Hepatocyte (in vitro differentiated cells): ENCODE data around the gene SBNO2. TPM values are rescaled to one million over a fixed set of nuclear protein-coding genes. Genes with fewer than 3 reads are reported as not detected.

Experiments
- DNase-seq: peaks from one replicate; pipeline ENCODE4 v3.0.0-alpha.2; 2016; ENCODE audit warnings: low spot score
- H2AFZ ChIP-seq: fragments of 200-600 bp; sonication (generic); 2 replicates; pipeline ENCODE4 v1.6.0; 2016; ENCODE audit warnings: antibody characterized with exemption, mild to moderate bottlenecking
- H3K27ac ChIP-seq: fragments of 200-600 bp; sonication (generic); 2 replicates; pipeline ENCODE4 v1.5.1; 2016; ENCODE audit warnings: mild to moderate bottlenecking
- H3K27me3 ChIP-seq: fragments of 200-600 bp; sonication (generic); 2 replicates; pipeline ENCODE4 v1.6.1; 2016
- H3K36me3 ChIP-seq: fragments of 200-600 bp; sonication (generic); replicated peaks from 2 replicates; pipeline ENCODE4 v1.5.1; 2016; ENCODE audit warnings: low read depth; ENCODE audit not compliant: insufficient read depth
- H3K4me1 ChIP-seq: fragments of 200-600 bp; sonication (generic); 2 replicates; pipeline ENCODE4 v1.5.1; 2016; ENCODE audit warnings: mild to moderate bottlenecking, moderate library complexity; ENCODE audit not compliant: insufficient read depth
- H3K4me2 ChIP-seq: fragments of 200-600 bp; sonication (generic); 2 replicates; pipeline ENCODE4 v1.6.0; 2016
- H3K4me3 ChIP-seq: fragments of 200-600 bp; sonication (generic); 2 replicates; pipeline ENCODE4 v1.5.1; 2016; ENCODE audit warnings: mild to moderate bottlenecking
- H3K79me2 ChIP-seq: fragments of 200-600 bp; sonication (generic); 2 replicates; pipeline ENCODE4 v1.6.0; 2017; ENCODE audit warnings: mild to moderate bottlenecking
- H3K9me2 ChIP-seq: fragments of 200-600 bp; sonication (generic); replicated peaks from 2 replicates; pipeline ENCODE4 v1.6.0; 2017; ENCODE audit warnings: mild to moderate bottlenecking; ENCODE audit not compliant: insufficient read depth
- H3K9me3 ChIP-seq: fragments of 200-600 bp; sonication (generic); 2 replicates; pipeline ENCODE4 v1.5.1; 2016; ENCODE audit warnings: low read depth, mild to moderate bottlenecking
- H4K20me1 ChIP-seq: fragments of 200-600 bp; sonication (generic); 2 replicates; pipeline ENCODE4 v1.6.0; 2016; ENCODE audit warnings: mild to moderate bottlenecking; ENCODE audit not compliant: insufficient read depth, poor library complexity, severe bottlenecking
- EZH2 ChIP-seq: fragments of 200-600 bp; sonication (generic); IDR thresholded peaks from 2 replicates; pipeline ENCODE4 v1.6.1; 2016; ENCODE audit warnings: antibody characterized with exemption, mild to moderate bottlenecking, borderline replicate concordance
- EZH2phosphoT487 ChIP-seq: fragments of 200-600 bp; sonication (generic); IDR thresholded peaks from one replicate; pipeline ENCODE4 v1.6.1; 2018; ENCODE audit warnings: antibody characterized with exemption, mild to moderate bottlenecking, low read depth, moderate library complexity; ENCODE audit not compliant: unreplicated experiment, severe bottlenecking
- WGBS: methylation state at CpG from one replicate; pipeline ENCODE4 v1.1.6; 2016; ENCODE audit warnings: low lambda C conversion rate; ENCODE audit errors: missing lambda C conversion rate; 5-methylcytosine and 5-hydroxymethylcytosine counted together
- polyA plus RNA-seq: library from polyadenylated mRNA; unstranded; fragments of >200 nt; fragmentation: Nextera tagmentation; extraction: Ambion mirVana; gene quantifications from 2 replicates; pipeline ENCODE4 v1.2.1, GENCODE V29; 2016
- total RNA-seq: library from RNA; depleted of rRNA; stranded (reverse); fragments of >200 nt; gene quantifications from 2 replicates; pipeline ENCODE4 v1.2.3, GENCODE V29; 2014
- TF ChIP-seq, protein P1 (sequence below): fragments of 200-600 bp; sonication (generic); IDR thresholded peaks from 2 replicates; pipeline ENCODE4 v1.5.1; 2016; ENCODE audit warnings: antibody characterized with exemption, mild to moderate bottlenecking; ENCODE audit not compliant: poor library complexity

The SBNO2 gene
- total and polyA plus RNA-seq, 2 experiments from 2014 or later, result 12.7 to 15.6 TPM

DNA sequence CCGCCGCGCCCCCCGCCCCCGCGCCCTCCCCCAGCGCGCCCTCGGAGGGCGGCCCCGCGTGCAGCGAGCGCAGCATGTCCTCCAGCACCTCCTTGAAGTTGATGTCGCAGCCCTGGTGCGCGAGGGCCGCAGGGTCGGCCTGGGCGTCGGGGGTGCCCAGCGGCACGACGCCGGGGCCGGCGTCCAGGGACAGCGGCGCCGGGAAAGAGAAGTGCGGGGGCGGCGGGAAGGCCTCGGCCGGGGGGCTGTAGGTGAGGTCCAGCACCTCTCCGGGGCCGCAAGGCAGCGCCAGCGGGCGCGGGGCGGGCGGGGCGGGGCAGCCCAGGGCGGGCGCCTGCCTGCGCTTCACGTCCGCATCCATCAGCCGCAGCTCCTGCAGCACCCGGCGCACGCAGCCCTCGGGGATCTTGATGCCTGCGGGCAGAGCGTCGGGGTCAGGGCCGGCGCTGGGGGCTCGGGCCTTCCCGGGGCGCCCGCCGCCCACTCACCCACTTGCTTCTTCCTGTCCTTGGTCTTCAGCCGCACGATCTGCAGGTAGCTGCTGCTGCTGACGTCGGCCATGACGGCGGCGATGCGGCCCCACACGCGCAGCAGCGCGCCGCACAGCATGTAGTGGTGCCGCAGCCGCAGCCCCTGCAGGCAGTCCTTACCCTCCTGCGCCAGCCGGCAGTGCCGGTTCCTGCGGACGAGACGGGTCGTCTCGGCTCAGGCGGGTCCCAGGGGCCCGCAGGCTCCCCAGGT lies 65.6 kb downstream of the SBNO2 start:
- Histone ChIP-seq H3K27me3 (no peaks in the 10 kb centered on the region), H3K4me1 (peaks cover 10% of the 10 kb centered on the region), H3K9me2 (no peaks in the 10 kb centered on the region), H3K79me2 (peaks cover 24% of the 10 kb centered on the region), H4K20me1 (peaks cover 19% of the 10 kb centered on the region), H3K9me3 (no peaks in the 10 kb centered on the region), H3K4me3 (no peak overlapping the region), H3K36me3 (no peaks in the 10 kb centered on the region), H2AFZ (no peak overlapping the region), H3K4me2 (no peak overlapping the region), H3K27ac (no peak overlapping the region)
- DNase-seq, result no peak
- TF ChIP-seq EZH2phosphoT487, result no peak
- no peak for TF ChIP-seq EZH2
- TF ChIP-seq, protein P1, sequence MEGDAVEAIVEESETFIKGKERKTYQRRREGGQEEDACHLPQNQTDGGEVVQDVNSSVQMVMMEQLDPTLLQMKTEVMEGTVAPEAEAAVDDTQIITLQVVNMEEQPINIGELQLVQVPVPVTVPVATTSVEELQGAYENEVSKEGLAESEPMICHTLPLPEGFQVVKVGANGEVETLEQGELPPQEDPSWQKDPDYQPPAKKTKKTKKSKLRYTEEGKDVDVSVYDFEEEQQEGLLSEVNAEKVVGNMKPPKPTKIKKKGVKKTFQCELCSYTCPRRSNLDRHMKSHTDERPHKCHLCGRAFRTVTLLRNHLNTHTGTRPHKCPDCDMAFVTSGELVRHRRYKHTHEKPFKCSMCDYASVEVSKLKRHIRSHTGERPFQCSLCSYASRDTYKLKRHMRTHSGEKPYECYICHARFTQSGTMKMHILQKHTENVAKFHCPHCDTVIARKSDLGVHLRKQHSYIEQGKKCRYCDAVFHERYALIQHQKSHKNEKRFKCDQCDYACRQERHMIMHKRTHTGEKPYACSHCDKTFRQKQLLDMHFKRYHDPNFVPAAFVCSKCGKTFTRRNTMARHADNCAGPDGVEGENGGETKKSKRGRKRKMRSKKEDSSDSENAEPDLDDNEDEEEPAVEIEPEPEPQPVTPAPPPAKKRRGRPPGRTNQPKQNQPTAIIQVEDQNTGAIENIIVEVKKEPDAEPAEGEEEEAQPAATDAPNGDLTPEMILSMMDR, result no peak
- 98% methylated on average over 41 of the region's 89 CpGs for WGBS

DNA sequence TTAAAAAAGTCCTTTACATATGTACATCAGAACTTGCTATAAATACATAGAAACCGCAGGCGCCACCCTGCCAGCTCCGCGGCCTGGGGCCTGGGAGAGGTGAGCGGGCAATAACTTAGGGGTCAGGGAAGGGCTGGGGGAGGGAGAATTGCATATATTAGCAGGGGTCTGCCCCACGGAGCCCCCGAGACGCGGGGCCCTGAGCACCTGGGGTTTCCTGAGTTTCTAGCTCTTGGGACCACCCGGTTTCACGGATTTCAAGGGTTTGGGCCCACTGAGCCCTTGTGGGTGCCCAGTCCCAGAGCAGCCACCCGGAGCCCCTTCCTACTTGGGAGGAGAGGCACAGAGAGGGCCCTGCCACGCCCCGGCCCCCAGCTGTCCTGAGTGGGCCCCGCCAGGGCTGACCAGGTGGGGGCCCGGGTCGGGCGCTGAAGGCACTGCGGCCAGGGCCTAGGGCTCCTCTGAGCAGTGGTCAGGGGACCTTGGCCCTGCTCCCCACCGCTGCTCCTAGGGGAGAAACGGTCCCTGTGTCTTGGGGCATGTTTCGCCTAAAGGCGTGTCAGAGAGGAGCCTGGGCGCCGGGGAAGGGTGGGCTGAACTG lies 66.3 kb downstream of the SBNO2 start:
- Histone ChIP-seq H3K36me3 (no peaks in the 10 kb centered on the region), H3K4me3 (no peak overlapping the region), H3K9me2 (no peaks in the 10 kb centered on the region), H3K79me2 (peaks cover 24% of the 10 kb centered on the region), H3K4me2 (no peak overlapping the region), H3K4me1 (peaks cover 17% of the 10 kb centered on the region), H3K27me3 (no peaks in the 10 kb centered on the region), H3K9me3 (no peaks in the 10 kb centered on the region), H4K20me1 (peaks cover 19% of the 10 kb centered on the region), H3K27ac (no peak overlapping the region), H2AFZ (no peak overlapping the region)
- no peak for DNase-seq
- WGBS, result 95% methylated on average over 14 of the region's 25 CpGs
- TF ChIP-seq, protein P1, result no peak
- TF ChIP-seq EZH2phosphoT487, result no peak
- no peak for TF ChIP-seq EZH2

DNA sequence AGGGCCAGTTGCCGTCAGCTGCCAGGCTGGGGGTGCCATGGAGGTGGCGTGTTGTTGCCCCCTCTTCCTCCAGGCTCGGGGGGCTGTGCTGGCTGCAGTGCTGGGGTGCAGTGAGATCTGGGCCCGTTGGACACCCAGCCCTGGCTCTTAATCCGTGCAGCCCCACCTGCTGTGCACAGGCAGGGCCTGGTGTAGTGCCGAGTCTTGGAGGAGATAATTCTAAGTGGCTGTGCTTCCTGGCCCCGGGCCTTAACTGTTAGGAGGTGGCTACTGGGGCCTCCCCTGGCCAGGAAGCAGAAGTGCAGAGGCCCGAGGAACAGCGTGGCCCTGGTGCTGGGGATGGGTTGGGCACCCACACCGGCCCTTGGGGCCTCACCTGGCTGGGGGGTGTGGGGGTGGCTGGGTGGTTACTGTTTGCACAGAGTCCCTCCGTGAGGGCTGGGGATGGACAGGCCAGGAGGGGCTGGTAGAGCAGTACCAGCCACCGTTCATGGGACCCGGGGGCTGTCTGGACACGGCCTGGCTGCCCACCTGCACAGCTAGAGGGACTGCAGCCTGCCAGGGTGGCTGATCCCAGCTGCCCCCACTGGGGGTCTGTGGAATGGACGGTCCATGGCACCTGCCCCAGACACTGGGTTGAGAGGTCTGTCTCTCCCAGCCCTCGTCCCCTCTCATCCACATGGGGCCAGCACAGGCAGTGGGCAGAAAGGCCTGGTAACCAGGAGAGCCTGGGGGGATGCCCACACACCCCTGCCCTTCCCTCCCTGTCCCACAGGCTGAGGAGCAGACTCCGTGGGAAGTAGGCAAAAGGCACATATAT lies 67.0 kb downstream of the SBNO2 start:
- Histone ChIP-seq H3K4me1 (peaks cover 22% of the 10 kb centered on the region), H3K79me2 (peaks cover 24% of the 10 kb centered on the region), H3K27ac (no peak overlapping the region), H4K20me1 (peaks cover 19% of the 10 kb centered on the region), H2AFZ (no peak overlapping the region), H3K4me3 (no peak overlapping the region), H3K27me3 (no peaks in the 10 kb centered on the region), H3K9me2 (no peaks in the 10 kb centered on the region), H3K4me2 (peak overlapping the region; percentile 95), H3K9me3 (no peaks in the 10 kb centered on the region), H3K36me3 (no peaks in the 10 kb centered on the region)
- WGBS, result 75% methylated on average over 15 of the region's 17 CpGs
- DNase-seq, result peak; percentile 64
- TF ChIP-seq EZH2, result no peak
- TF ChIP-seq, protein P1, result peak; percentile 13
- TF ChIP-seq EZH2phosphoT487, result no peak
